ENCODE results near the gene PTGFRN. TPM values are rescaled to one million over a fixed set of nuclear protein-coding genes. Genes with fewer than 3 reads are reported as not detected.

Gene PTGFRN
- total RNA-seq, 1 experiment from 2014 or later = 38.7 TPM

- Mint-ChIP-seq H3K27me3 (ENCODE audit: low read depth) (no peaks in the 10 kb centered on the region), H3K4me3 (no peak overlapping the region), H3K4me1 (peaks cover 28% of the 10 kb centered on the region), H3K9me3 (no peaks in the 10 kb centered on the region), H3K27ac (no peak overlapping the region), H3K36me3 (no peaks in the 10 kb centered on the region)
- no peak for TF ChIP-seq CBFB (CRISPR knock-in tag; IDR thresholded peaks at IDR 0.05; ENCODE audit: low read depth)
- TF ChIP-seq ZBTB43 (CRISPR knock-in tag; IDR thresholded peaks at IDR 0.05) = 0 out of 2 replicates have a peak, but pooled peaks have one; percentile 15
- TF ChIP-seq TP53 (CRISPR knock-in tag; IDR thresholded peaks at IDR 0.05) = peak; percentile 97
- ATAC-seq (peak; percentile 53), DNase-seq (ENCODE audit: low spot score) (peak; percentile 32)
- ChIA-PET POLR2A (interaction anchor here (1.1 to 1.8 kb wide), 3 partner anchors 23 to 181 kb away, joined by 3 to 6 read pairs (median 6); partner anchors contain the start of gene TTF2), CTCF (interaction anchor here (0.8 to 3.1 kb wide), 8 partner anchors 23 to 206 kb away, joined by 3 to 13 read pairs (median 5); no protein-coding TSS in a partner anchor)
These were observed 30.8 kb upstream of the PTGFRN start for GRCh38 chr1:116878804-116879477.

DNA sequence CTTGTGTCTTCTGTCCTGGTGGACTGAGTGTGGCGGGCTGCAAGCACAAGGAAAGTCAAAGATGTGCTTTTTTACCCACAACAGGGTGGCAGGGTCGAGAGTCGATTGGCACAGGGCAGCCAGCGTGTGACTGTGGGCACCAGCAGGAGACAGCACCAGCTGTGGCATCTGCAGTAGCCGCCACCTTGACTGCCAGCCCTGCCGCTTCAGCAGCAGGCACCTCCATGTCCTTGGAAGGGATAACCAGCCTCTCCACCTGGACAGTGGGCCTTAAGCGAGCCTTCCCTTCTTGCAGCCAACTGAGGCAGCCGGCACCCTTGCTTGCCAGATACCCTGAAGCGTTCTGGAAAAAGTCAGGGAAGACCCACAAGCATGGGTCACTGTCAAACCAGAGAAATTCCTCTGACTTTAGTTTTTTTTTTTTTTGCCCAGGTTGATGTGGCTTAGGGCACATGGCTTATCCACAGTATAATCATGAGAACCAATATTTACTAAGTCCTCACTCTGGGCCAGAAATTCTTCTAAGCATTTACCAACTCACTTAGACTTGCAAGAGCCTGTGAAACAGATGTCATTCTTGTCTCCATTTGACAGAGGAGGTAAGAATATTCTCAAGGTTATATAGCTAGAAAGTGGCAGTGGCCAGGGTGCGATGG lies 30.1 kb upstream of the PTGFRN start:
- ATAC-seq (no peak), DNase-seq (ENCODE audit: low spot score) (no peak)
- Mint-ChIP-seq H3K9me3 (no peaks in the 10 kb centered on the region), H3K27ac (no peak overlapping the region), H3K4me3 (no peak overlapping the region), H3K27me3 (ENCODE audit: low read depth) (no peaks in the 10 kb centered on the region), H3K36me3 (no peaks in the 10 kb centered on the region), H3K4me1 (peaks cover 28% of the 10 kb centered on the region)
- CTCF ChIA-PET = interaction anchor here (1.0 to 3.1 kb wide), 7 partner anchors 24 to 207 kb away, joined by 4 to 13 read pairs (median 5); no protein-coding TSS in a partner anchor
- TF ChIP-seq CREB1 (CRISPR knock-in tag; IDR thresholded peaks at IDR 0.05) (no peak), ZNF219 (CRISPR knock-in tag; IDR thresholded peaks at IDR 0.05; ENCODE audit: borderline replicate concordance) (no peak), MYBL2 (CRISPR knock-in tag; IDR thresholded peaks at IDR 0.05) (0 out of 2 replicates have a peak, but pooled peaks have one; percentile 46)
- POLR2A ChIA-PET = interaction anchor here (1.1 kb wide), 1 partner anchor 26 kb away, joined by 3 read pairs; no protein-coding TSS in a partner anchor

GRCh38 chr1:116880917-116881316 lies 28.8 kb upstream of the PTGFRN start:
- ATAC-seq (no peak), DNase-seq (ENCODE audit: low spot score) (no peak)
- TF ChIP-seq ATF1 (CRISPR knock-in tag; IDR thresholded peaks at IDR 0.05) (no peak), USF1 (CRISPR knock-in tag; IDR thresholded peaks at IDR 0.05) (no peak), PRDM15 (CRISPR knock-in tag; IDR thresholded peaks at IDR 0.05) (no peak), JUN (CRISPR knock-in tag; IDR thresholded peaks at IDR 0.05) (no peak), CREB1 (CRISPR knock-in tag; IDR thresholded peaks at IDR 0.05) (no peak), MYBL2 (CRISPR knock-in tag; IDR thresholded peaks at IDR 0.05) (no peak), CREM (CRISPR knock-in tag; IDR thresholded peaks at IDR 0.05) (no peak), ELF4 (CRISPR knock-in tag; IDR thresholded peaks at IDR 0.05; ENCODE audit: low read depth) (no peak), OVOL2 (CRISPR knock-in tag; IDR thresholded peaks at IDR 0.05; ENCODE audit: borderline replicate concordance) (no peak)
- TF ChIP-seq, protein P1, sequence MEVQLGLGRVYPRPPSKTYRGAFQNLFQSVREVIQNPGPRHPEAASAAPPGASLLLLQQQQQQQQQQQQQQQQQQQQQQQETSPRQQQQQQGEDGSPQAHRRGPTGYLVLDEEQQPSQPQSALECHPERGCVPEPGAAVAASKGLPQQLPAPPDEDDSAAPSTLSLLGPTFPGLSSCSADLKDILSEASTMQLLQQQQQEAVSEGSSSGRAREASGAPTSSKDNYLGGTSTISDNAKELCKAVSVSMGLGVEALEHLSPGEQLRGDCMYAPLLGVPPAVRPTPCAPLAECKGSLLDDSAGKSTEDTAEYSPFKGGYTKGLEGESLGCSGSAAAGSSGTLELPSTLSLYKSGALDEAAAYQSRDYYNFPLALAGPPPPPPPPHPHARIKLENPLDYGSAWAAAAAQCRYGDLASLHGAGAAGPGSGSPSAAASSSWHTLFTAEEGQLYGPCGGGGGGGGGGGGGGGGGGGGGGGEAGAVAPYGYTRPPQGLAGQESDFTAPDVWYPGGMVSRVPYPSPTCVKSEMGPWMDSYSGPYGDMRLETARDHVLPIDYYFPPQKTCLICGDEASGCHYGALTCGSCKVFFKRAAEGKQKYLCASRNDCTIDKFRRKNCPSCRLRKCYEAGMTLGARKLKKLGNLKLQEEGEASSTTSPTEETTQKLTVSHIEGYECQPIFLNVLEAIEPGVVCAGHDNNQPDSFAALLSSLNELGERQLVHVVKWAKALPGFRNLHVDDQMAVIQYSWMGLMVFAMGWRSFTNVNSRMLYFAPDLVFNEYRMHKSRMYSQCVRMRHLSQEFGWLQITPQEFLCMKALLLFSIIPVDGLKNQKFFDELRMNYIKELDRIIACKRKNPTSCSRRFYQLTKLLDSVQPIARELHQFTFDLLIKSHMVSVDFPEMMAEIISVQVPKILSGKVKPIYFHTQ (CRISPR knock-in tag; IDR thresholded peaks at IDR 0.05) = no peak
- TF ChIP-seq, protein P2, sequence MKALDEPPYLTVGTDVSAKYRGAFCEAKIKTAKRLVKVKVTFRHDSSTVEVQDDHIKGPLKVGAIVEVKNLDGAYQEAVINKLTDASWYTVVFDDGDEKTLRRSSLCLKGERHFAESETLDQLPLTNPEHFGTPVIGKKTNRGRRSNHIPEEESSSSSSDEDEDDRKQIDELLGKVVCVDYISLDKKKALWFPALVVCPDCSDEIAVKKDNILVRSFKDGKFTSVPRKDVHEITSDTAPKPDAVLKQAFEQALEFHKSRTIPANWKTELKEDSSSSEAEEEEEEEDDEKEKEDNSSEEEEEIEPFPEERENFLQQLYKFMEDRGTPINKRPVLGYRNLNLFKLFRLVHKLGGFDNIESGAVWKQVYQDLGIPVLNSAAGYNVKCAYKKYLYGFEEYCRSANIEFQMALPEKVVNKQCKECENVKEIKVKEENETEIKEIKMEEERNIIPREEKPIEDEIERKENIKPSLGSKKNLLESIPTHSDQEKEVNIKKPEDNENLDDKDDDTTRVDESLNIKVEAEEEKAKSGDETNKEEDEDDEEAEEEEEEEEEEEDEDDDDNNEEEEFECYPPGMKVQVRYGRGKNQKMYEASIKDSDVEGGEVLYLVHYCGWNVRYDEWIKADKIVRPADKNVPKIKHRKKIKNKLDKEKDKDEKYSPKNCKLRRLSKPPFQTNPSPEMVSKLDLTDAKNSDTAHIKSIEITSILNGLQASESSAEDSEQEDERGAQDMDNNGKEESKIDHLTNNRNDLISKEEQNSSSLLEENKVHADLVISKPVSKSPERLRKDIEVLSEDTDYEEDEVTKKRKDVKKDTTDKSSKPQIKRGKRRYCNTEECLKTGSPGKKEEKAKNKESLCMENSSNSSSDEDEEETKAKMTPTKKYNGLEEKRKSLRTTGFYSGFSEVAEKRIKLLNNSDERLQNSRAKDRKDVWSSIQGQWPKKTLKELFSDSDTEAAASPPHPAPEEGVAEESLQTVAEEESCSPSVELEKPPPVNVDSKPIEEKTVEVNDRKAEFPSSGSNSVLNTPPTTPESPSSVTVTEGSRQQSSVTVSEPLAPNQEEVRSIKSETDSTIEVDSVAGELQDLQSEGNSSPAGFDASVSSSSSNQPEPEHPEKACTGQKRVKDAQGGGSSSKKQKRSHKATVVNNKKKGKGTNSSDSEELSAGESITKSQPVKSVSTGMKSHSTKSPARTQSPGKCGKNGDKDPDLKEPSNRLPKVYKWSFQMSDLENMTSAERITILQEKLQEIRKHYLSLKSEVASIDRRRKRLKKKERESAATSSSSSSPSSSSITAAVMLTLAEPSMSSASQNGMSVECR (CRISPR knock-in tag; IDR thresholded peaks at IDR 0.05; ENCODE audit: borderline replicate concordance) = no peak
- no peaks in the 10 kb centered on the region for H3K9me3 Mint-ChIP-seq
- peaks cover 18% of the 10 kb centered on the region for H3K4me1 Mint-ChIP-seq
- H3K4me3 Mint-ChIP-seq = no peak overlapping the region
- CTCF ChIA-PET = interaction anchor here (1.0 to 2.2 kb wide), 10 partner anchors 21 to 156 kb away, joined by 3 to 39 read pairs (median 5); no protein-coding TSS in a partner anchor
- H3K27ac Mint-ChIP-seq = 0 out of 2 replicates have a peak overlapping the region, but pooled peaks have one; percentile 26
- H3K27me3 Mint-ChIP-seq (ENCODE audit: low read depth) = no peaks in the 10 kb centered on the region
- no peaks in the 10 kb centered on the region for H3K36me3 Mint-ChIP-seq
- POLR2A ChIA-PET = no interaction called here

Measured in WTC11 (cell line).